Activated naive CD8-positive, alpha-beta T cell treated with anti-CD3 and anti-CD28 coated beads for 36 hours (primary cell): ENCODE measurements around the gene LMAN2L. TPM values are rescaled to one million over a fixed set of nuclear protein-coding genes. Genes with fewer than 3 reads are reported as not detected.

Experiments used
- DNase-seq: peaks from one replicate; pipeline ENCODE4 v3.0.0; 2021
- H3K27ac Mint-ChIP-seq: one replicate; pipeline ENCODE4 v1.8.0; 2022; ENCODE audit warnings: mild to moderate bottlenecking, moderate library complexity, mixed read lengths
- H3K27me3 Mint-ChIP-seq: one replicate; pipeline ENCODE4 v1.8.0; 2022; ENCODE audit warnings: mild to moderate bottlenecking, mixed read lengths
- H3K36me3 Mint-ChIP-seq: one replicate; pipeline ENCODE4 v1.8.0; 2021; ENCODE audit warnings: mild to moderate bottlenecking, mixed read lengths
- H3K4me1 Mint-ChIP-seq: one replicate; pipeline ENCODE4 v1.8.0; 2021; ENCODE audit warnings: mixed read lengths
- H3K4me3 Mint-ChIP-seq: one replicate; pipeline ENCODE4 v1.8.0; 2022; ENCODE audit warnings: mild to moderate bottlenecking, moderate library complexity, mixed read lengths
- H3K9me3 Mint-ChIP-seq: one replicate; pipeline ENCODE4 v1.8.0; 2022; ENCODE audit warnings: mixed read lengths
- total RNA-seq, 2 experiments: library from RNA; stranded (reverse); gene quantifications; one replicate each; pipeline ENCODE4 v1.2.3, GENCODE V29; 2021

The LMAN2L gene
- total RNA-seq, 2 experiments from 2014 or later, result 4.5 to 5.2 TPM

GRCh38 chr2:96764253-96764637, 24.4 kb upstream of the LMAN2L start:
- Mint-ChIP-seq H3K4me1 (peaks cover 49% of the 10 kb centered on the region), H3K9me3 (no peaks in the 10 kb centered on the region), H3K27me3 (no peaks in the 10 kb centered on the region), H3K36me3 (no peaks in the 10 kb centered on the region), H3K27ac (no peak overlapping the region), H3K4me3 (peak overlapping the region; percentile 69)
- no peak for DNase-seq

- Mint-ChIP-seq H3K4me1 (peaks cover 49% of the 10 kb centered on the region), H3K4me3 (peak overlapping the region; percentile 77), H3K9me3 (no peaks in the 10 kb centered on the region), H3K27ac (no peak overlapping the region), H3K36me3 (no peaks in the 10 kb centered on the region), H3K27me3 (no peaks in the 10 kb centered on the region)
- peak; percentile 14 for DNase-seq
Observed at GRCh38 chr2:96763511-96764252, 23.8 kb upstream of the LMAN2L start.

GRCh38 chr2:96762529-96763311, 22.9 kb upstream of the LMAN2L start:
- Mint-ChIP-seq H3K4me3 (peak overlapping the region; percentile 77), H3K27me3 (no peaks in the 10 kb centered on the region), H3K4me1 (peaks cover 49% of the 10 kb centered on the region), H3K27ac (no peak overlapping the region), H3K36me3 (no peaks in the 10 kb centered on the region), H3K9me3 (no peaks in the 10 kb centered on the region)
- DNase-seq, result no peak

- peak; percentile 23 for DNase-seq
- peak overlapping the region; percentile 74 for H3K27ac Mint-ChIP-seq
- no peaks in the 10 kb centered on the region for H3K36me3 Mint-ChIP-seq
- peaks cover 44% of the 10 kb centered on the region for H3K4me1 Mint-ChIP-seq
- H3K4me3 Mint-ChIP-seq, result peak overlapping the region; percentile 77
- H3K27me3 Mint-ChIP-seq, result no peaks in the 10 kb centered on the region
- no peaks in the 10 kb centered on the region for H3K9me3 Mint-ChIP-seq
Observed at GRCh38 chr2:96760986-96761832, 21.3 kb upstream of the LMAN2L start.

- no peaks in the 10 kb centered on the region for H3K27me3 Mint-ChIP-seq
- no peaks in the 10 kb centered on the region for H3K36me3 Mint-ChIP-seq
- H3K4me3 Mint-ChIP-seq, result peak within 1 kb of the TSS; percentile 80
- DNase-seq, result peak; percentile 93
- H3K27ac Mint-ChIP-seq, result peak within 1 kb of the TSS; percentile 74
- peaks cover 44% of the 10 kb centered on the region for H3K4me1 Mint-ChIP-seq
- H3K9me3 Mint-ChIP-seq, result no peaks in the 10 kb centered on the region
Observed at GRCh38 chr2:96760036-96760985, 20.4 kb upstream of the LMAN2L start, which contains the start of gene CNNM4. Gene CNNM4 (plus strand): TSS chr2:96760902. CDS start chr2:96761000, 98 bp downstream.

GRCh38 chr2:96759548-96759947, 19.7 kb upstream of the LMAN2L start:
- no peak for DNase-seq
- no peak overlapping the region for H3K4me3 Mint-ChIP-seq
- peaks cover 42% of the 10 kb centered on the region for H3K4me1 Mint-ChIP-seq
- no peaks in the 10 kb centered on the region for H3K36me3 Mint-ChIP-seq
- H3K27me3 Mint-ChIP-seq, result no peaks in the 10 kb centered on the region
- H3K9me3 Mint-ChIP-seq, result no peaks in the 10 kb centered on the region
- H3K27ac Mint-ChIP-seq, result peak overlapping the region; percentile 73

GRCh38 chr2:96758987-96759386, 19.1 kb upstream of the LMAN2L start:
- Mint-ChIP-seq H3K4me1 (peaks cover 38% of the 10 kb centered on the region), H3K9me3 (no peaks in the 10 kb centered on the region), H3K4me3 (no peak overlapping the region), H3K27me3 (no peaks in the 10 kb centered on the region), H3K36me3 (no peaks in the 10 kb centered on the region), H3K27ac (no peak overlapping the region)
- no peak for DNase-seq

- H3K4me3 Mint-ChIP-seq, result no peak overlapping the region
- no peaks in the 10 kb centered on the region for H3K36me3 Mint-ChIP-seq
- no peak overlapping the region for H3K27ac Mint-ChIP-seq
- no peaks in the 10 kb centered on the region for H3K9me3 Mint-ChIP-seq
- H3K27me3 Mint-ChIP-seq, result no peaks in the 10 kb centered on the region
- no peak for DNase-seq
- H3K4me1 Mint-ChIP-seq, result peaks cover 25% of the 10 kb centered on the region
Observed at GRCh38 chr2:96757477-96757860, 17.6 kb upstream of the LMAN2L start.

GRCh38 chr2:96756788-96757476, 17.1 kb upstream of the LMAN2L start:
- Mint-ChIP-seq H3K4me1 (peaks cover 20% of the 10 kb centered on the region), H3K36me3 (no peaks in the 10 kb centered on the region), H3K27me3 (no peaks in the 10 kb centered on the region), H3K9me3 (no peaks in the 10 kb centered on the region), H3K27ac (no peak overlapping the region), H3K4me3 (no peak overlapping the region)
- no peak for DNase-seq

GRCh38 chr2:96754317-96754716, 14.5 kb upstream of the LMAN2L start:
- peaks cover under 1% of the 10 kb centered on the region for H3K4me1 Mint-ChIP-seq
- no peaks in the 10 kb centered on the region for H3K36me3 Mint-ChIP-seq
- no peaks in the 10 kb centered on the region for H3K27me3 Mint-ChIP-seq
- no peak for DNase-seq
- H3K27ac Mint-ChIP-seq, result no peak overlapping the region
- no peaks in the 10 kb centered on the region for H3K9me3 Mint-ChIP-seq
- H3K4me3 Mint-ChIP-seq, result no peak overlapping the region

GRCh38 chr2:96753661-96754282, 13.9 kb upstream of the LMAN2L start:
- H3K9me3 Mint-ChIP-seq, result no peaks in the 10 kb centered on the region
- no peaks in the 10 kb centered on the region for H3K27me3 Mint-ChIP-seq
- H3K27ac Mint-ChIP-seq, result no peak overlapping the region
- H3K4me1 Mint-ChIP-seq, result no peaks in the 10 kb centered on the region
- no peak overlapping the region for H3K4me3 Mint-ChIP-seq
- H3K36me3 Mint-ChIP-seq, result no peaks in the 10 kb centered on the region
- DNase-seq, result no peak

GRCh38 chr2:96751800-96752199, 11.9 kb upstream of the LMAN2L start:
- Mint-ChIP-seq H3K4me3 (no peak overlapping the region), H3K9me3 (no peaks in the 10 kb centered on the region)

GRCh38 chr2:96747061-96747617, 7.3 kb upstream of the LMAN2L start:
- H3K27me3 Mint-ChIP-seq, result no peaks in the 10 kb centered on the region
- no peak overlapping the region for H3K27ac Mint-ChIP-seq
- H3K4me3 Mint-ChIP-seq, result no peak overlapping the region
- H3K4me1 Mint-ChIP-seq, result no peaks in the 10 kb centered on the region
- DNase-seq, result no peak
- no peaks in the 10 kb centered on the region for H3K36me3 Mint-ChIP-seq
- H3K9me3 Mint-ChIP-seq, result no peaks in the 10 kb centered on the region

More at GRCh38 chr2:96751800-96752199, 11.9 kb upstream of the LMAN2L start:
- H3K4me1 Mint-ChIP-seq, result no peaks in the 10 kb centered on the region
- no peaks in the 10 kb centered on the region for H3K36me3 Mint-ChIP-seq
- no peak for DNase-seq
- no peak overlapping the region for H3K27ac Mint-ChIP-seq
- H3K27me3 Mint-ChIP-seq, result no peaks in the 10 kb centered on the region
